NCI-H1092 treated with DMSO at 0.1 percent for 48 hours (cell line): Measurements from ENCODE around the gene TMEM256.

Source experiments
- DNase-seq: peaks from one replicate; lab custom pipeline; 2025; lab: John Stamatoyannopoulos, UW

The TMEM256 gene

DNA sequence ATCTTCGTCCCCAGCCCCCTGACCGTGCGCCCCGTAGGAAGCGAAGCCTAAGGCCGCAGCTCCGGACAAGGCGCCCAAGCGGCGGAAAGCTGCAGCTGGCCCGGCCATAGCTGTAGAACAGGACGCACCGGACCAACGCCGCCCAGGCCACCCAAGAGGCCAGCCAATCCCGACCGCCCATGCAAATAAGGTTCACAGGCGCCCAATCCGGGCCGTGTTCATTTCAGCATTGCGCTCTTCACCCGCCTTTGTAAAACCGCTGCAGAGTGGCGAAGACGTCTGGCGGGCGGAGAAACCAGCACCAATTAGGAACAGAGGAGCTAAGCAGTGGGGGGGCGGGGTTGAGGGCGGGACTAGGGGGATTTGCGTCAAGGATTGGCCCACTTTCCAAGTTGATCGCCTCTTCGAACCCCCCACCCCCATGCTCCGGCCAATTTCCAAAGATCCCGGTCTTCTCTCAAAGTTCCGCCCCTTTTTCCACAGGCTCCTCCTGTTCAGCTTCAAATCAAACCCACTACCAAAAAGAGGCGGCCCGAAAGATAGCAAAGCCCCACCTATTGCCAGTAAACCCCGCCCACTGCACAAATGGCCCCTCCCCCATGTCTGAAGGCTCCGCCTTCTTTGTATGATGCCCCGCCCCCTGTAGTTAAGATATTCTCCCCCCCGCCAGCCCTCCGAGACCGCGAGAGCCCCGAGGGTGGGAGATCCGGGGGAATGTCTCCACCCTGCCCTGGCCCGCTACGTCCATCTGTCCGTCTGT, at the start of gene TMEM256:
Gene TMEM256 (minus strand): TSS at position 121 of the 760 bp plus-strand sequence. CDS start 13 bp downstream, at position 108.
- peak; percentile 96 for DNase-seq

DNA sequence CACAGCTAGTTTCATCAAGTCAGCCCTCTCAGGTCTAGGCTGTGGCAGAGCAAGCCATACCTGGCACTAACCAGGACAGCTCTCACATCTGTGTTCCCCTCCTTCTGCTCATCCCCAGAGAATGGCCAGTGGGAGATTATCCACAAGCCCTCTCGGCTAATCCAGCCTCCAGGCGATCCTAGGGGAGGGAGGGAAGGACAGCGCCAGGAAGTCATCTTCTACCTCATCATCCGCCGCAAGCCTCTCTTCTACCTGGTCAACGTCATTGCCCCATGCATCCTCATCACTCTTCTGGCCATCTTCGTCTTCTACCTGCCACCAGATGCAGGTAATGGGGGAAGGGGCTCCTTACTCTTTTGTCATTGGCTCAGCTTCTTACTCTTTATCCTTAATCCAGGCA, 44.6 kb upstream of the TMEM256 start:
- no peak for DNase-seq

DNA sequence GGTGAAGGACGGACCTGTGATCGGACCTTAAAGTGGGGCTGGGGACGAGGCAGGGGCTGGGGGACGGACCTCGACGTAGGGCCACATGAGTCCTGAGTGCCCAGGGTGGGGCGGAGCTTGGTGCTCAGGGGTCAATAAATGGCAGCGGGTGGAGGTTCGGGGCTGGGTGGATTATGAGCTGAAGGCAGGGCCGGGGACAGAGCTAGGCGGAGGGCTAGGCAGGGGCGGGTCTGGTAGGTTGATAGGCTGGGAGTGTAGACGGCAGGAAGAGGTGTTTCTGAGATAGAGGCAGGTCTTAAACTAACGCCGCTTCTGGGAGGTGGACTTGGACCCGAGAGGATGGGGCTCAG, 41.7 kb upstream of the TMEM256 start:
- DNase-seq = no peak

DNA sequence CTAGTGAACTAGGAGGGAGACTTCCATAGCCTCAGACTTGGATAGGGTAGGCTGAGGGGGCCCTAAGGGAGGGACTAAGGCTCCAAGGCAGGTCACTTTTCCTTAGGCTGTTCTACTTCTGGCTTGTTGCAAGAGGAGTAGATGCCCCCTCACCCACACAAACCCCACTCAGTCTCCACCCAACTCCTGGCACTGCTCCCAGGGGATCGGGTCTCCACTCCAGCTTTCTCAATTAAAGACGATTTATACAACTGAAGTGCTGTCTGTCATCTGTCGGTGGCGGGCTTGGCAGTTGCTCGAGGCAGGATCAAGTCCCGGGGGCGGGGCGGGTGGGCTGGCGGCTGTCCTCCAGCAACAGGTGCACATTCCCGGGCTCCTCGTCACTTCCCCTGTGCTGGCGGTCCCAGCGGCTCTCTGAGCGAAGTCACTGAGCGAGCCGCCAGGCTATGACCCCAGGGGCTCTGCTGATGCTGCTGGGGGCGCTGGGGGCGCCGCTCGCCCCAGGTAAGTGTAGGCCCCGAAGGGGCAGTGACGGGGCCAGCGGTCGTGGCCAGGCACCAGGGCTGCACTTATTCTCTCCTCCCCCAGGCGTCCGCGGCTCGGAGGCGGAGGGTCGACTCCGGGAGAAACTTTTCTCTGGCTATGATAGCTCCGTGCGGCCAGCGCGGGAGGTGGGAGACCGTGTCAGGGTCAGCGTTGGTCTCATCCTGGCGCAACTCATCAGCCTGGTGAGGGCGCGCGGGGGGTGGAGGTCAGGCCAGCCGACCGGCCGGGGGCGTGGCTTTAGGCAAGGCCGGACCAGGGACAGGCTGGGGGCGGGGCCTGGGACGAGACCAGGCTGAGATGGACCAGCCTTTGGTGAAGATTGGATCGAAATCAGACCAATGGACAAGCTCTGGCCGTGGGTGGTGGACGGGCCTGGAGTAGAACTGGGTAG, 41.1 kb upstream of the TMEM256 start, which contains the start of gene CHRNB1:
Gene CHRNB1 (plus strand): TSS at position 380 of the 937 bp plus-strand sequence. CDS start 67 bp downstream, at position 447.
- peak; percentile 46 for DNase-seq

DNA sequence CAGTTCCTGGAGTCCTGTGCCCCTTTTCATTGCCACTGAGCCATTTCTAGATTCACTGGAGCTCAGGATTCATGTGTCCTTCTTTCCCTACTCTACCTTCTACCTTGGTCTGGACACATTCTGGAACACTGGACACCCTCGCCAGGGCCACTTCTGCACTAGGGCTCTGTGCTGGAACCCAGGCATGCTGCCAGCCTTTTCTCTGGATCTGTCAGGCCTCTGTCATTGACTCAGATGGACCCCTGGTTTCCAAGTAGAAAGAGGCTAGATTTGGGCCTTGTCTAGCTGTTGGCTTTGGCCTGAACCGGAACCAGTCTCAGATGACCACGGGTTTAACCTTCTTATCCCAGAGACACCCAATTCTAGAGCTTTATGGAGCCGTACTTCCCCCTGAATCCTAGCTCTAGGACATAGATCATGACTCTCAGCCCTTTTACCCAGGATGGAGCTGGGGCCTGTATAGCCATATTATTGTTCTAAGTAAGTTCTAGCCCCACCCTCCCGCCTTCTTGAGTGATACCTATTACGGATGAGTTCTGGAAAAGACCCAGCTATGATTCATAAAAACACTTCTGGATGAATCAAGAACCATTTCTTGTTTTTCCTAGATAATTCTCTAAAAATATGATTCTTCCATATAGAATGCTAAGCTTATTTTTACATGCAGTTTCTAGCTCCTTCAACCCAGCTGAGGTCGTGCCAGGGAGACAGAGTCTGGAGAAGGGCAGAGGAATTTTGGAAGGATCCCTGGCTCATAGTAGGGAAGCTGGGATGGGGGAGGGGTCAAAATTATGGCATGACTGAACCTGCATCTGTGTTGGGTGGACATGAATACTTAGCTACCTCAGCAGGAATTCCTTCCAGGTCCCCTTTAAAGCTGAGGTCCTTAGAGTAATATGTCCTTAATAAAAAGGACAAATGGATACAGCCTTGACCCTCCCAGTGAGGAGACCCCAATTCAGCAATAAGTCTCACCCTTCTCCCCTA, 39.9 kb upstream of the TMEM256 start:
- no peak for DNase-seq

DNA sequence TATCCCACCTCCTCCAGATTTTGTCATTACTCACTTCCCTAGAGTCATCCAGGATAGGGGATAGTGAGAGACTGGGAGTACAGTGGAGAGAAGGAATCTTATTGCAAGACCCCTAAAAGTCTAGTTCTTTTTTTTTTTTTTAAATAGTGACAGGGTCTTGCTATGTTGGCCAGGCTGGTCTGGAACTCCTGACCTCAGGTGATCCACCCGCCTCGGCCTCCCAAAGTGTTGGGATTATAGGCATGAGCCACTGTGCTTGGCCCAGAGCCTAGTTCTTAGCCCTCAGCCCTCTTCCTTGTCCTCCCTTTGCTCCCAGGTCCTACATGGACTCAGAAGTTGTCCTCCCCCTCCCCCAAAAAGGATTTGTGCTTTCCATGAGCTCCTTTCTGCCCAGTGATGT, 38.2 kb upstream of the TMEM256 start:
- DNase-seq = no peak

DNA sequence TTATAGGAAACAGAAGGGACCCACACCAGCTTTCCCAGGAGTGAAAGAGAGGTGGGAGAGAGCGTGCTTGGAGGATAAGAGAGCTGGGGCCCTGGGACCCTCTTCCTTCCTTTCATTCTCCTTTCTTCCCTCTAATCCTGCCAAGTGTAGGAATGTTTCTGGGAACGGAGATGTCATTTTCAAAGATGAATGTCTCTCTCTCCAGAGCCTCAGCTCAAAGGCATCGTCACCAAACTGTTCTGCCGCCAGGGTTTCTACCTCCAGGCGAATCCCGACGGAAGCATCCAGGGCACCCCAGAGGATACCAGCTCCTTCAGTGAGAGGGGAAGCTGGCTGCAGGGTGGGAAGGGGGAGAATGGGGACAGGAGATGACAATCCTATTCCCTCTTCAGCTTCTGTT, 37.4 kb upstream of the TMEM256 start:
- no peak for DNase-seq

DNA sequence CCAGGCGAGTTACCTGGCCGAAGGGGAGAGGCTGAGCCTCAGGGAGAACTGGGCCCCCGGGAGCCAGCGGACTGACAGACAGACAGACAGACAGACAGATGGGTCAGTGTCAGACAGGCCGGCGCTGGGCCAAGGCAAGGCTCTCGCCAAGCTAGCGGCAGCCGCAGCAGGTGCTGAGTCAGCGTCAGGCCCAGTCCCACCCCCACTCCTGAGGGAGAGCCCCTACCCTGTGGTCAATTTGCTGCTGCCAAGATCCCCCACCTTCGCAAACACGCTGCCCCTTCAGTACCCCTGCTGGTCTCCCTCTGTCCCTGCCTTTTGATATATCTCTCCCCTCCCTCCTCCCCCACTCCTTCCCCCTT, 36.9 kb upstream of the TMEM256 start:
- peak; percentile 65 for DNase-seq

DNA sequence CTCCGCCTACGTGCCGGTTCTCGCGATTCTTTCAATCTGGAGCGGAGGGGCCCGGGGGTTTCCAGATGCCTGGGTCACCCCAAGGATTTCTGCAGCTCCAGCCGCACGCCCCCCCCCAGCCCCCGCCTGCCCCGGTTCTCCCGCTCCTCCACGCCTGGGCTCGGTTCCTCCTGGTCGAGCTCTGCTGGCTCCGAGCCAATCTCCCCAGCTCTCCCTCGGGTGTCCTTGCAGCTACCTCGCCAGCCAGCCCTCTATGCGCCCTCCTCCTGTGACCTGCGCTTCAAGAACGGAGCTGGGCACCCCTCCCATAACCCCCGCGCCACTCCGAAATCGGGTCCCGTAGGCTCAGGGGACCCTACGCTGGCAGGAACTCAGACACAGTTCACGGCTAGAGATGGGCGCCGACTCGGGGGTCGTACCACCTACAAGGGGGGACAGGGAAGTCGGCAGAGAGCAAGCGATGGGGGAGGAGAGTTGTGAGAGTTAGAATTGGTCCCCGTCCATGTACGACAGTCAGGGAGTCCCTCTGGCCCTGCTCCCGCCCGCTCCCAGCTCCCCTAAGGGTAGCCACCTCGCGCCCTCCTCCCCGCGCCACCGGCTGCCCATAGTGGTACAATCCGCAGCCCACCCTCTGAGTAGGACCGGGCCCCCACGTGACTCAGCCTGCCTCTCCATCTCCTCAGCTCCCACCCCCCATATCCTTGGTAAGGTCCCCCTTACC, 36.4 kb upstream of the TMEM256 start:
- peak; percentile 65 for DNase-seq

DNA sequence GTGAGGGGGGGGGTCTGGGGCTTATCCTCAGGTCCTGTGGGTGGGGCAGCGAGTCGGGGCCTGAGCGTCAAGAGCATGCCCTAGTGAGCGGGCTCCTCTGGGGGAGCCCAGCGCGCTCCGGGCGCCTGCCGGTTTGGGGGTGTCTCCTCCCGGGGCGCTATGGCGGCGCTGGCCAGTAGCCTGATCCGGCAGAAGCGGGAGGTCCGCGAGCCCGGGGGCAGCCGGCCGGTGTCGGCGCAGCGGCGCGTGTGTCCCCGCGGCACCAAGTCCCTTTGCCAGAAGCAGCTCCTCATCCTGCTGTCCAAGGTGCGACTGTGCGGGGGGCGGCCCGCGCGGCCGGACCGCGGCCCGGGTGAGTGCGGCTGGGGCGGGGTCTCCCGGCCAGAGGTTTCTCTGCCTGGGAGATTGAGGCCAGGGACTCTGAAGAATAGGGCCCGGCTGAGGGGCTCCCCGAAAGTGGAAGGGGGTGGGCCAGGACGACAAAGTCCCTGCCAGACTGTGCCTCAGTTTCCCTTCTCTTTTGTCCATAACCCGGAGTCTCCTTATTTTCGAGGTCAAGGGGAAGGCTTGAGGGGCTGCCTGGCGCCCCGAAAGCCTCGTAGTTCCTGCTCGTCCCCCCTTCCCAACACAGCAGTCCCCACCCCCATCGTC, 35.7 kb upstream of the TMEM256 start, which contains the start of gene FGF11:
Gene FGF11 (plus strand): TSS at position 51 of the 651 bp plus-strand sequence. CDS start 109 bp downstream, at position 160.
- no peak for DNase-seq

DNA sequence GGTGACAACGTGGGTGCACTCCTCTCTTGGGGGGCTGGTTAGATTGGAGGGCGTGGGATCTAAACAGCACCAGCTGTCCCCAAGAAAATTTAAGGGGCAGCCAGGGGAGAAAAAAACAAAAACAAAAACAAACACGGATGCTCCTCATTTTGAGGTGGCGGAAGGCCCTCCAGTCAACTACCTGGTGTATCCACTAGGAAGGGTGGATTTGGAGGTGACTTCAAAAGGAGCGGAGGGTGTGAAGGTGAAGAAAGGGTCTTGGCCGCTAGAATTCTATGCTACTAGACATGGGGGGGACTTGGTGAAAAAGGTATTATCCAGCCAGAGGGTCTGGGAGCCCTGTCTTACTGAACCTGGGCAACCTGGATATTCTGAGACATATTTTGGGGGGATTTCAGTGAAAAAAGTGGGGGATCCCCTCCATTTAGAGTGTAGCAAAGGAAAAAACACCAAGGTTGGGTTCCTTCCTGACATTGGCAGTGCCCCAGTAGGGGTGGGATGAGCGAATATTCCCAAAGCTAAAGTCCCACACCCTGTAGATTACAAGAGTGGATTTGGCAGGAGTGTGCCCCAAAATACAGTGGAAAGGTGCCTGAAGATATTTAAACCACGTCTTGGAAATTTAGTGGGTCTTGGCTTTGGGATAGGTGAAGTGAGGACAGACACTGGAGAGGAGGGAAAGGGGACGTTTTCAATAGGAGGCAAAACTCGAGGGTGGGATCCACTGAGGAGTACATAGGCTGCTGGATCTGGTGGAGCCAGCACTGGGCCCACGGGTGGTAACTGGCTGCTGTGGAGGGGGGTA, 35.0 kb upstream of the TMEM256 start:
- DNase-seq = no peak

DNA sequence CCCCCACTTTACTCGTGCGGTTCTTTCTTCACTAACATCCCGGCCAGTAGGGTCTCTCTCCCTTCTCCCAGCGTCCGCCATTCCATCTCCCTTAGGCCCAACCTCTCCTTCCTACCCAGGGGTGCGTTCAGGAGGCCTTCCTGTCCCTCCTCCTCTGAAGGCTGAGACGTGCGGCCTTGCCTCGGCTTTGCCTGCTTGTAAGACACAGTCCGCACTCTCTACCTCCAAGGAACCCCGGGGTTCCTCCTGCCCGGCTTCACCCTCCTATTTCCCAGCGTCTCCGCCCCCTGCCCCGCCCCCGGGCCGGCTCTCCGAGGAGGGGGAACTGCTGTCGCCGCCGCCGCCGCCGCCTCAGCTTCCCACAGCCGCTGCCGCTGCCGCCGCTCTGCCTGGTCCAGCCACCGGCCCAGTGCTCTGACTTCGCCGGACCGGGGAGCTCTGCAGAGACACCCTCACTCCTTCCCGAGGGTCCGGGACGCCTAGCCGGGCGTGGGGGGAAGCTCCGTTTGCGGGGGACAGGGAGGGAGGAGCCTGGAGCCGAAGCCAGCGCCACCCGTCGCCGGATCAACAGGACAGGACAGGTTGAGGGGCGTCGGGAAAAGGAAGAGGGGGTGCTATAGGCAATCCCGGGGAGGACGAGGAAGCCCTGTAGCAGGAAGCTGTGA, 34.2 kb upstream of the TMEM256 start:
- peak; percentile 10 for DNase-seq

DNA sequence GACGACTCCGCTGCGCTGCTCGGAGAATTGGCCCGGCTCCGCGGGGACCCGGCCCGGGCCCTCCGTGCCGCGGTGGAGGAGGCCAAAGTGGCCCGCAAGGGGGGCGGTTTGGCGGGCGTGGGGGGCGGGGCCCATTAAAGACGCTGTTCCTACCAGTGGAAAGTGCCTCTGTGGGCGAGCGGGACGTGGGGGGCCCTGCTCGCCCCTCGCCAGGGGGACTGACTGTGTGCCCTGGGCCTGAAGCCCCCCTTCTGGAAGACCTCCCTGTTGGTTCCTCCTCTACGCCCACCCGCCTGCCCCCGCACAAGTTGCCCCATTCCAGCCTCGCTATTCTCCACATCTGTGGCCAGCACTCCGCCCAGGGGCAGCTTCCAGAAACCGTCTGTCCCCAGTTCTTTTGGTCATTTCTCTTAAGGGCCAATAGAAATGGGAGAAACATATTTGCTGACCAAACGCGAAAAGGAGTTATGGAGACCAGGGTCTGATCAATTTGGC, 33.5 kb upstream of the TMEM256 start:
- no peak for DNase-seq

DNA sequence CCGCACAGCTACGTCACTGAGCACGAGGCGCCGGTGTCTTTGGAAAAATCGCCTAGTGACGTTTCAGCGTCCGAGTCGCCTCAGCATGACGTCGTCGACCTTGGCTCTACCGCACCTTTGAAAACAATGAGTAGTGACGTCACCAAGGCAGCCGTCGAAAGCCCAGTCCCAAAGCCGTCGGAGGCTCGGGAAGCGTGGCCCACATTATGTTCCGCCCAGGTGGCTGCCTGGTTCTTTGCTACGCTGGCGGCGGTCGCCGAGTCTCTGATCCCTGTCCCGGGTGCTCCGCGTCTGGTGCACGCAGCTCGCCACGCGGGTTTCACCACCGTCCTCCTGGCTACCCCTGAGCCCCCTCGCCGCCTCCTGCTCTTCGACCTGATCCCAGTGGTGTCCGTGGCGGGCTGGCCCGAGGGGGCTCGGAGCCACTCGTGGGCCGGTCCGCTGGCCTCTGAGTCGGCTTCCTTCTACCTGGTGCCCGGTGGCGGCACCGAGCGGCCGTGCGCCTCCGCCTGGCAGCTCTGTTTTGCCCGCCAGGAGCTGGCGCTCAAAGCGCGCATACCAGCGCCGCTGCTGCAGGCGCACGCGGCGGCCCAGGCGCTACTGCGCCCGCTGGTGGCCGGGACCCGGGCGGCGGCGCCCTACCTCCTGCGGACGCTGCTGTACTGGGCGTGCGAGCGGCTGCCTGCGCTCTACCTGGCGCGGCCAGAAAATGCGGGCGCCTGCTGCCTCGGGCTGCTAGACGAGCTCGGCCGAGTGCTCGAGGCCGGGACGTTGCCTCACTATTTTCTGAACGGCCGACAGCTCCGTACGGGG, 32.9 kb upstream of the TMEM256 start:
- peak; percentile 66 for DNase-seq

DNA sequence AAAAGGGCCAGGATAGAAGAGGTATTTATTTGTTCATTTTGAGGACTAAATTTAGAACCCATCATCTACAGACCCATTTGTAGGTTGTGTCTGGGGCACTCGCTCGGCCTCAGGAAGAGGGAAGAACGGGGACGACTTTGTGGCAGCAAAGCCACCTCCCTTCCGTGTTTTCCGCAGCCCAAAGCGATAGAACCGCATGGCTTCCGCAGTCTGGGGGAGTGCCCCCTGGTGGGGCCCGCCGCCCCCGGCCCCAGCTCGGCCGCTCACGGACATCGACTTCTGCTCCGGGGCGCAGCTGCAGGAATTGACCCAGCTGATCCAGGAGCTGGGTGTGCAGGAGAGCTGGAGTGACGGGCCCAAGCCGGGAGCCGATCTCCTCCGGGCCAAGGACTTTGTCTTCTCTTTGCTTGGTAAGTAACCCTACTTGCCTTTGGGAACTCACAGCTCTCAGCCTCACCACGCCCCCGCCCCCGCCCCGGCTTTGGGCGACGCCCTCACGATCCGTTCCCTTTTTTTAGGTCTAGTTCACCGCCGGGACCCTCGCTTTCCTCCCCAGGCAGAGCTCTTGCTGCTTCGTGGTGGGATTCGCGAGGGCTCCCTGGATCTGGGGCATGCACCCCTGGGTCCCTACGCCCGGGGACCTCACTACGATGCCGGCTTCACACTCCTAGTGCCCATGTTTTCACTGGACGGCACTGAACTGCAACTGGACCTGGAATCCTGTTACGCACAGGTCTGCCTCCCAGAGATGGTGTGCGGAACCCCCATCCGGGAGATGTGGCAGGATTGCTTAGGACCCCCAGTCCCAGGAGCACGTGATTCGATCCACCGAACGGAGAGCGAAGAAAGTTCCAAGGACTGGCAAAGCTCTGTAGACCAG, 32.0 kb upstream of the TMEM256 start:
- DNase-seq = no peak

DNA sequence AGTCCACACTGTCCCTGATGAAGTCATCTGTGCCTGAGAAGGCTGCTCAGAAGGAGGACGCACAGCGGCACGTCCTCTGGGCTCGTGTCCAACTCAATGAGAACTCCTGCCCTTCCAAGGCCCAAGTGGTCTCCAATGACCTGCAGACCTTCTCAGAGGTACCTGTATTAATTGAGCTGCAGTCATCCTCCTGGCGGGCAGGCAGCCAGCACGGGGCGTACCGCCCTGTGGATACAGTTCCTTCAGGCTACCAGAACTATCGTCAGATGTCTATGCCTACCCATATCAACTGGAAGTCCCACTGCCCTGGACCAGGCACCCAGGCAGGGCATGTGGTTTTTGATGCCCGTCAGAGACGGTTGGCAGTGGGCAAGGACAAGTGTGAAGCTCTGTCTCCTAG, 28.4 kb upstream of the TMEM256 start:
- no peak for DNase-seq

DNA sequence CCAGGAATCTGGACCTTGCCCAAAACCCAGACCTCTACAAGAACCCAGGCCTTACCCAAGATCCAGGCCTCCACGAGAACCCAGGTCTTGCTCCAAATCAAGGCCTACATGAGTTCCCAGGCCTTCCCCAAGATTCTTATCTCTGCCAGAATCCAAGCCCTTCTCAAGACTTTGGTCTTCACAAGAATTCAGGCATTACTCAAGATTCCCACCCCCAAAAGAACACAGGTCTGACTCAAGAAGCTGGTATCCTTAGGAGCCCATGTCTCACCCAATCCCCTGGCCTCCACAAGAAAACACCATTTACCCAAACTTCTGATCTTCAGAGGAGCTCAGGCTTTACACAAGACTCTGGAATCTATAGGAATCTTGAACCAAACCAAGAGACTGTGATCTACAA, 27.3 kb upstream of the TMEM256 start:
- no peak for DNase-seq
